Adrenal gland (tissue), 5 donors: ENCODE data around the gene LRPAP1.
"Not testable (repeated sequence)": the region's sequence is repeated elsewhere in the genome, so short reads cannot be mapped to it uniquely, and the experiment has no call there.

Experiments
- CTCF ChIP-seq, 6 experiments: fragments of 450-650 bp in 4 of 6; fragments of 200-600 bp in 2 of 6; sonication (generic) in 1 of 6; IDR thresholded peaks; 1 replicate in 5 of 6; 2 replicates in 1 of 6; pipeline versions ENCODE4 v1.5.1 to v1.8.0; 2016 to 2021; ENCODE audit warnings: antibody characterized with exemption in 6 of 6, mild to moderate bottlenecking in 2 of 6, moderate library complexity in 1 of 6
- POLR2A ChIP-seq, 2 donors: fragments of 450-650 bp; IDR thresholded peaks; one replicate each; pipeline ENCODE4 v1.6.1; 2017; ENCODE audit warnings: antibody characterized with exemption in 2 of 2, mild to moderate bottlenecking in 2 of 2, moderate library complexity in 1 of 2
- donor health status: DM: no; HTN: no; CAD: no.

- not testable (repeated sequence) for TF ChIP-seq POLR2A, CTCF (IDR thresholded peaks at IDR 0.05)
Observed at GRCh38 chr4:3557676-3558513, 25.7 kb upstream of the LRPAP1 start.
